ENCODE data around the gene FRG2B.
"Not testable (repeated sequence)": the region's sequence is repeated elsewhere in the genome, so short reads cannot be mapped to it uniquely, and the experiment has no call there.

Gene FRG2B

GRCh38 chr10:133603434-133603833, 23.2 kb downstream of the FRG2B start:
- DNase-seq (ENCODE audit: low read depth, low spot score), result not testable (repeated sequence)

GRCh38 chr10:133600657-133601056, 25.9 kb downstream of the FRG2B start:
- no peak overlapping the region for H3K27ac ChIP-seq
- no peak for DNase-seq (ENCODE audit: low read depth, low spot score)

More at GRCh38 chr10:133603434-133603833, 23.2 kb downstream of the FRG2B start:
- H3K27ac ChIP-seq, result not testable (repeated sequence)

GRCh38 chr10:133599869-133600268, 26.7 kb downstream of the FRG2B start:
- H3K27ac ChIP-seq; DNase-seq (ENCODE audit: low read depth, low spot score): not testable (repeated sequence)

- DNase-seq (ENCODE audit: low read depth, low spot score), result no peak
- no peak overlapping the region for H3K27ac ChIP-seq
Observed at GRCh38 chr10:133592716-133593115, 33.9 kb downstream of the FRG2B start.

- no peak for DNase-seq (ENCODE audit: low read depth, low spot score)
- no peak overlapping the region for H3K27ac ChIP-seq
Observed at GRCh38 chr10:133590970-133591359, 35.6 kb downstream of the FRG2B start.

- no peak for DNase-seq (ENCODE audit: low read depth, low spot score)
- H3K27ac ChIP-seq, result no peak overlapping the region
Observed at GRCh38 chr10:133590226-133590969, 36.2 kb downstream of the FRG2B start.

GRCh38 chr10:133577037-133577436, 49.6 kb downstream of the FRG2B start:
- not testable (repeated sequence) for DNase-seq (ENCODE audit: low read depth, low spot score); H3K27ac ChIP-seq

Data from epithelial cell of prostate (primary cell).